GM23338 (cell line): ENCODE data around the gene TREML4.

Experiments
- CREB1 ChIP-seq: fragments of 250-450 bp; sonication (Bioruptor Pico); IDR thresholded peaks from 2 replicates; pipeline ENCODE4 v1.5.0; 2020; ENCODE audit warnings: low read depth, mild to moderate bottlenecking, moderate library complexity
- CTCF ChIP-seq, 2 experiments: fragments of 200-600 bp in 1 of 2; sonication (generic) in 1 of 2; conservative IDR thresholded peaks; 2 replicates each; pipeline versions ENCODE4 v1.5.1 to v1.6.1; 2016 to 2017; ENCODE audit warnings: antibody characterized with exemption in 2 of 2, low read depth in 2 of 2, mild to moderate bottlenecking in 2 of 2, moderate library complexity in 1 of 2
- EZH2 ChIP-seq: fragments of 200-600 bp; sonication (generic); IDR thresholded peaks from one replicate; pipeline ENCODE4 v1.8.0; 2017; ENCODE audit warnings: antibody characterized with exemption, mild to moderate bottlenecking, low read depth; ENCODE audit not compliant: unreplicated experiment
- EZH2phosphoT487 ChIP-seq: fragments of 200-600 bp; sonication (generic); IDR thresholded peaks from one replicate; pipeline ENCODE4 v1.8.1; 2018; ENCODE audit warnings: antibody characterized with exemption; ENCODE audit not compliant: unreplicated experiment
- JUNB ChIP-seq: IDR thresholded peaks from one replicate; pipeline ENCODE4 v1.6.1; 2016; ENCODE audit warnings: antibody characterized with exemption; ENCODE audit not compliant: unreplicated experiment
- NANOG ChIP-seq: IDR thresholded peaks from 2 replicates; pipeline ENCODE4 v1.6.1; 2016; ENCODE audit warnings: antibody characterized with exemption, borderline replicate concordance
- POLR2AphosphoS5 ChIP-seq: IDR thresholded peaks from 2 replicates; pipeline ENCODE4 v1.6.1; 2016; ENCODE audit warnings: antibody characterized with exemption, low read depth
- REST ChIP-seq: IDR thresholded peaks from one replicate; pipeline ENCODE4 v1.6.1; 2018; ENCODE audit warnings: antibody characterized with exemption; ENCODE audit not compliant: unreplicated experiment
- ZNF114 ChIP-seq: fragments of 250-450 bp; sonication (Bioruptor Pico); IDR thresholded peaks from 2 replicates; pipeline ENCODE4 v1.5.0; 2020; ENCODE audit warnings: mild to moderate bottlenecking, moderate library complexity
- ZNF331 ChIP-seq: fragments of 250-450 bp; sonication (Bioruptor Pico); IDR thresholded peaks from 2 replicates; pipeline ENCODE4 v1.5.0; 2020; ENCODE audit warnings: low read depth, mild to moderate bottlenecking, moderate library complexity
- TF ChIP-seq, protein P1 (sequence below): fragments of 250-450 bp; sonication (Bioruptor Pico); IDR thresholded peaks from 2 replicates; pipeline ENCODE4 v1.5.0; 2020; ENCODE audit warnings: mild to moderate bottlenecking, moderate library complexity

DNA sequence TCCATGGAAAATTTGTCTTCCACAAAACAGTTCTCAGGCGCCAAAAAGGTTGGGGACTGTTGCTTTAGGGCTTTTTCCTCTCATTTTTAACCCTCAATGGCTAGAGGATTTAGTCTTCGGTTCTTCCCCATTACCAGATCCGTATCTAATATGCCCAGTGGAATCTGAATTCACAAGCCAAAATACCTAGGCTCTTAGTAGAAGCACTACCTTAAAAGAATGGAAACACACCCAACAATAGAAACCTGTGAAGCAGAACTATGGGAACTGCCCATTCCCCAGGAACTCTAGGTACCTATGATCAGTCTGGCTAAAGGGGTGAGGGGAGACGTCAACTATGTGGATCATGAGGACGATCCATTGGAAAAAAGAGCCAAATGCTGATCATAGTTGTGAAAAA, 3.1 kb downstream of the TREML4 start:
- TF ChIP-seq CREB1 (CRISPR knock-in tag) (no peak), CTCF (conservative IDR thresholded peaks at IDR 0.05; ENCODE audit: low read depth in 2 of 2) (no peak), EZH2 (no peak), EZH2phosphoT487 (no peak), POLR2AphosphoS5 (no peak), REST (no peak), ZNF331 (CRISPR knock-in tag) (no peak), JUNB (no peak), ZNF114 (CRISPR knock-in tag) (no peak), NANOG (no peak)
- TF ChIP-seq, protein P1, sequence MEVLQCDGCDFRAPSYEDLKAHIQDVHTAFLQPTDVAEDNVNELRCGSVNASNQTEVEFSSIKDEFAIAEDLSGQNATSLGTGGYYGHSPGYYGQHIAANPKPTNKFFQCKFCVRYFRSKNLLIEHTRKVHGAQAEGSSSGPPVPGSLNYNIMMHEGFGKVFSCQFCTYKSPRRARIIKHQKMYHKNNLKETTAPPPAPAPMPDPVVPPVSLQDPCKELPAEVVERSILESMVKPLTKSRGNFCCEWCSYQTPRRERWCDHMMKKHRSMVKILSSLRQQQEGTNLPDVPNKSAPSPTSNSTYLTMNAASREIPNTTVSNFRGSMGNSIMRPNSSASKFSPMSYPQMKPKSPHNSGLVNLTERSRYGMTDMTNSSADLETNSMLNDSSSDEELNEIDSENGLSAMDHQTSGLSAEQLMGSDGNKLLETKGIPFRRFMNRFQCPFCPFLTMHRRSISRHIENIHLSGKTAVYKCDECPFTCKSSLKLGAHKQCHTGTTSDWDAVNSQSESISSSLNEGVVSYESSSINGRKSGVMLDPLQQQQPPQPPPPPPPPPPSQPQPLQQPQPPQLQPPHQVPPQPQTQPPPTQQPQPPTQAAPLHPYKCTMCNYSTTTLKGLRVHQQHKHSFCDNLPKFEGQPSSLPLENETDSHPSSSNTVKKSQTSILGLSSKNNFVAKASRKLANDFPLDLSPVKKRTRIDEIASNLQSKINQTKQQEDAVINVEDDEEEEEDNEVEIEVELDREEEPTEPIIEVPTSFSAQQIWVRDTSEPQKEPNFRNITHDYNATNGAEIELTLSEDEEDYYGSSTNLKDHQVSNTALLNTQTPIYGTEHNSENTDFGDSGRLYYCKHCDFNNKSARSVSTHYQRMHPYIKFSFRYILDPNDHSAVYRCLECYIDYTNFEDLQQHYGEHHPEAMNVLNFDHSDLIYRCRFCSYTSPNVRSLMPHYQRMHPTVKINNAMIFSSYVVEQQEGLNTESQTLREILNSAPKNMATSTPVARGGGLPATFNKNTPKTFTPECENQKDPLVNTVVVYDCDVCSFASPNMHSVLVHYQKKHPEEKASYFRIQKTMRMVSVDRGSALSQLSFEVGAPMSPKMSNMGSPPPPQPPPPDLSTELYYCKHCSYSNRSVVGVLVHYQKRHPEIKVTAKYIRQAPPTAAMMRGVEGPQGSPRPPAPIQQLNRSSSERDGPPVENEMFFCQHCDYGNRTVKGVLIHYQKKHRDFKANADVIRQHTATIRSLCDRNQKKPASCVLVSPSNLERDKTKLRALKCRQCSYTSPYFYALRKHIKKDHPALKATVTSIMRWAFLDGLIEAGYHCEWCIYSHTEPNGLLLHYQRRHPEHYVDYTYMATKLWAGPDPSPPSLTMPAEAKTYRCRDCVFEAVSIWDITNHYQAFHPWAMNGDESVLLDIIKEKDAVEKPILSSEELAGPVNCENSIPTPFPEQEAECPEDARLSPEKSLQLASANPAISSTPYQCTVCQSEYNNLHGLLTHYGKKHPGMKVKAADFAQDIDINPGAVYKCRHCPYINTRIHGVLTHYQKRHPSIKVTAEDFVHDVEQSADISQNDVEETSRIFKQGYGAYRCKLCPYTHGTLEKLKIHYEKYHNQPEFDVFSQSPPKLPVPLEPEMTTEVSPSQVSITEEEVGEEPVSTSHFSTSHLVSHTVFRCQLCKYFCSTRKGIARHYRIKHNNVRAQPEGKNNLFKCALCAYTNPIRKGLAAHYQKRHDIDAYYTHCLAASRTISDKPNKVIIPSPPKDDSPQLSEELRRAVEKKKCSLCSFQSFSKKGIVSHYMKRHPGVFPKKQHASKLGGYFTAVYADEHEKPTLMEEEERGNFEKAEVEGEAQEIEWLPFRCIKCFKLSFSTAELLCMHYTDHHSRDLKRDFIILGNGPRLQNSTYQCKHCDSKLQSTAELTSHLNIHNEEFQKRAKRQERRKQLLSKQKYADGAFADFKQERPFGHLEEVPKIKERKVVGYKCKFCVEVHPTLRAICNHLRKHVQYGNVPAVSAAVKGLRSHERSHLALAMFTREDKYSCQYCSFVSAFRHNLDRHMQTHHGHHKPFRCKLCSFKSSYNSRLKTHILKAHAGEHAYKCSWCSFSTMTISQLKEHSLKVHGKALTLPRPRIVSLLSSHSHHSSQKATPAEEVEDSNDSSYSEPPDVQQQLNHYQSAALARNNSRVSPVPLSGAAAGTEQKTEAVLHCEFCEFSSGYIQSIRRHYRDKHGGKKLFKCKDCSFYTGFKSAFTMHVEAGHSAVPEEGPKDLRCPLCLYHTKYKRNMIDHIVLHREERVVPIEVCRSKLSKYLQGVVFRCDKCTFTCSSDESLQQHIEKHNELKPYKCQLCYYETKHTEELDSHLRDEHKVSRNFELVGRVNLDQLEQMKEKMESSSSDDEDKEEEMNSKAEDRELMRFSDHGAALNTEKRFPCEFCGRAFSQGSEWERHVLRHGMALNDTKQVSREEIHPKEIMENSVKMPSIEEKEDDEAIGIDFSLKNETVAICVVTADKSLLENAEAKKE (CRISPR knock-in tag) = no peak
